ENCODE measurements around the gene INPP5D. TPM values are rescaled to one million over a fixed set of nuclear protein-coding genes. Genes with fewer than 3 reads are reported as not detected.

Gene INPP5D
- total RNA-seq, 1 donor from 2014 or later, result 58.5 TPM

DNA sequence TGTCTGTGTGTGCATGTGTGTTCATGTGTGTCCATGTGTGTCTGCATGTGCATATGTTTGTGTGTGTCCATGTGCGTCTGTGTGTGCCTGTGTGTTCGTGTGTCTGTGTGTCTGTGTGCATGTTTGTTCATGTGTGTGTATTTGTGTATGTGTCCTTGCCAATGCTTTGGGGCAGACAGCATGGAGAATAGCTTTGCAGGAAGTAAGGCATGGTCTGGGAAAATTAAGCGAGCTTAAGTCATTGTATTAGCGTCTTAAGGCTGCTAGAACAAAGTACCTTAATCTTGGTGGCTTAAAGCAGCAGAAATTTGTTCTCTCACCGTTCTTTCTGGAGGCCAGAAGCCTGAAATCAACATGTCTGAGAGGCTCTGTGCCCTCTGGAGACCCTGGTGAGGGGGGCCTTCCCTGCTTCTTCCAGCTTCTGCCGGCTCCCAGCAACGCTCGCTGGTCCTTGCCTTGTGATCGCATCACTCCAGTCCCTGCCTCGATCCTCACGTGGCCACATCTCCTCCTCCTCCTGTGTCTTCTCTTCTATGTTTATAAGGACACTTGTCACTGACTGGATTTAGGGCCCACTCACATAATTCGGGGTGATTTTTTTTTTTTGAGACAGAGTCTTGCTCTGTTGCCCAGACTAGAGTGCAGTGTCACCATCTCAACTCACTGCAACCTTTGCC is 23.8 kb upstream of the INPP5D start:
- Mint-ChIP-seq H3K4me3 (ENCODE audit: low read depth) (no peak overlapping the region), H3K36me3 (ENCODE audit: low read depth) (no peaks in the 10 kb centered on the region), H3K27ac (no peak overlapping the region), H3K4me1 (ENCODE audit: low read depth) (no peaks in the 10 kb centered on the region), H3K9me3 (no peaks in the 10 kb centered on the region), H3K27me3 (ENCODE audit: low read depth) (peaks cover 2% of the 10 kb centered on the region)
- intact Hi-C loops (cut with micrococcal nuclease), result no loop called here
- DNase-seq (ENCODE audit: low spot score), result no peak

DNA sequence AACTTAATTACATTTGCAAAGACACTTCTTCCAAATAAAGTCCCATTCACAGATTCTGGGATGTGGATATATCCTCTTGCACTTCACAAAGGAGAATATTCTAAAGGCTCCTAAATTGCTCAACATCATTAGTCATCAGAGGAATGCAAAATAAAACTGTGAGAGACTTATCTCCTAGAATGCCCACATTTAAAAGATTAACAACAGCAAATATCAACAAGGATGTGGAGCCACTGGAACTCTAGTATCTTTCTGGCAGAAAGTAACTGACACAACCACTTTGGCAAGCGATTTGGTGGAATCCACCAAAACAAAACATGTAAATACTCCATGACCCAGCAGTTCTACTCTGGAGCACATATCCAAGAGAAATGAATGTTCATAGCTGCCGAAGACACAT is 23.1 kb upstream of the INPP5D start:
- H3K9me3 Mint-ChIP-seq, result no peaks in the 10 kb centered on the region
- intact Hi-C loops (cut with micrococcal nuclease), result no loop called here
- peaks cover 2% of the 10 kb centered on the region for H3K27me3 Mint-ChIP-seq (ENCODE audit: low read depth)
- H3K4me1 Mint-ChIP-seq (ENCODE audit: low read depth), result no peaks in the 10 kb centered on the region
- no peak for DNase-seq (ENCODE audit: low spot score)
- no peak overlapping the region for H3K4me3 Mint-ChIP-seq (ENCODE audit: low read depth)
- no peak overlapping the region for H3K27ac Mint-ChIP-seq
- H3K36me3 Mint-ChIP-seq (ENCODE audit: low read depth), result no peaks in the 10 kb centered on the region

DNA sequence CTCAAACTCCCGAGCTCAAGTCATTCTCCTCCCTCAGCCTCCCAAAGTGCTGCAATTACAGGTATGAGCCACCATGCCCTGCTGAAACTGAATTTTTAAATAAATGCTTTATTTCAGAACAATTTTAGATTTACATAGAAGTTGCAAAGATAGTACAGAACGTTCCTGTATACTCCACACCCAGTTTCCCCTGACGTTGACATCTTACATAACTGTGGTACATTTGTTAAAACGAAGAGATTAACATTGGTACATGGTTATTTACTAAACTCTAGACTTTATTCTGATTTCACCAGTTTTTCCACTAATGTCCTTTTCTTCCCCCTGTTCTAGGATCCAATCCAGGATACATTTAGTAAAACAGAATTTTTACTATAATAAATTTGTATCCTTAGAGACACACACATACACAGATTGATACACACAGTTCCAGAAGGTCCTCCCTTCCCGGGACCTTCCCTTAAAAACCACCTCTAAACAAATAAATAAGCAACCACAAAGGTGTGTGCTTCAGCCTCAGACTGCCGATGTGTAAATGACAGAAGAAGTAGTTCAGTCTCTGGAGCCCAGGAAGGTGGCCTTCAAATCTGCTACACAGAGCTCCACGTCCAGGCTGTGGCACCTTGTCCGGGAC is 20.8 kb upstream of the INPP5D start:
- no peak for DNase-seq (ENCODE audit: low spot score)
- no peaks in the 10 kb centered on the region for H3K36me3 Mint-ChIP-seq (ENCODE audit: low read depth)
- H3K27me3 Mint-ChIP-seq (ENCODE audit: low read depth), result peaks cover 5% of the 10 kb centered on the region
- no peaks in the 10 kb centered on the region for H3K4me1 Mint-ChIP-seq (ENCODE audit: low read depth)
- intact Hi-C loops (cut with micrococcal nuclease), result no loop called here
- H3K4me3 Mint-ChIP-seq (ENCODE audit: low read depth), result no peak overlapping the region
- no peaks in the 10 kb centered on the region for H3K9me3 Mint-ChIP-seq
- H3K27ac Mint-ChIP-seq, result no peak overlapping the region

DNA sequence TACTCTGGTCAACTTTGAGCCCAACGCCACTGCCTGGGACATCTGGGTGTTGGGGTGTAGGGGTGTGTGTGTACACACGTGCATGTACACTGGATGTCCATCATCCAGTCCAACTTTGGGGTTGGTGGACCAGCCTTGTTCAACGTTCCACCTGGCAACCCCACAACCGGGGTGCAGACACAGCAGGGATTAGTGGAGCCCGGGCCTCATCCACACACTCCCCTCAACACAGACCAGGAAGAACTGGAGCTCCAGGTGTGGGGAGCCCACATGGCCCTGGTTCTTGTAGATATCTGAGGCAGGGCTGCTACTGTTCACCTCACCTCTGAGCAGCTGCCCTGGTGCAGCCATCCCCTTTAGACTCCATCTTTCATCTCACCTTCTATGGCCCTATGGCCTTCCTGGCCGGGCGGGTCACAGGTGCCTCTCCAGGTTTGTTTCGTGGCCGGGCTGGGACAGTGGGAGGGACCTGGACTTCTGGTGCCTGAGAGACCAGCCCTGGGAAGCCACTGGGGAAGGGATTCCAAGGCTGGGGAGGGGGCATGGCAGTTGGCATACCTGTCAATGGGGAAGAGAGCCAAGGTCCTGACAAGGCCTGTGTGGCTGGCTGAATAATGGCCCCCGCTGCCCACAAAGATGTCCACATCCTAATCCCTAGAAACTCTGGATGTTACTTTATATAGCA is 20.2 kb upstream of the INPP5D start:
- Mint-ChIP-seq H3K4me3 (ENCODE audit: low read depth) (no peak overlapping the region), H3K36me3 (ENCODE audit: low read depth) (no peaks in the 10 kb centered on the region), H3K27ac (no peak overlapping the region), H3K4me1 (ENCODE audit: low read depth) (no peaks in the 10 kb centered on the region), H3K9me3 (no peaks in the 10 kb centered on the region), H3K27me3 (ENCODE audit: low read depth) (peaks cover 5% of the 10 kb centered on the region)
- DNase-seq (ENCODE audit: low spot score), result no peak
- intact Hi-C loops (cut with micrococcal nuclease), result no loop called here

DNA sequence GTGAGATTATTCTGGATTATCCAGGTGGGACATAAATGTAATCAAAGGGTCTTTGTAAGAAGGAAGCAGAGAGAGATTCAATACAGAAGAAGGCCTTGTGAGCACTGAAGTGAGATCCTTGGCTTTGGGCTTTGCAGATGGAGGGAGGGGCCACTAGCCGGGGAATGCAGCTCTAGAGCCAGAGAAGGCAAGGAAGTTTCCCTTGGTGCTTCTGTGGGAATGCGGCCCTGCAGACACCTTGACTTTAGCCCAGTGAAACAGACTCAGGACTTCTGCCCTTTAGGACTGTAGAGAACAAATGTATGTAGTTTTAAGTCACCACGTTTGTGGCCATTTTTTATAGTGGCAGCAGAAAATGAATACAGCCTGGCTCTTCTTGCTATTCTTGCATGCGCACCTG is 19.6 kb upstream of the INPP5D start:
- no peak overlapping the region for H3K27ac Mint-ChIP-seq
- no peaks in the 10 kb centered on the region for H3K4me1 Mint-ChIP-seq (ENCODE audit: low read depth)
- peaks cover 6% of the 10 kb centered on the region for H3K27me3 Mint-ChIP-seq (ENCODE audit: low read depth)
- H3K36me3 Mint-ChIP-seq (ENCODE audit: low read depth), result no peaks in the 10 kb centered on the region
- no peaks in the 10 kb centered on the region for H3K9me3 Mint-ChIP-seq
- no peak for DNase-seq (ENCODE audit: low spot score)
- H3K4me3 Mint-ChIP-seq (ENCODE audit: low read depth), result no peak overlapping the region
- intact Hi-C loops (cut with micrococcal nuclease), result no loop called here

DNA sequence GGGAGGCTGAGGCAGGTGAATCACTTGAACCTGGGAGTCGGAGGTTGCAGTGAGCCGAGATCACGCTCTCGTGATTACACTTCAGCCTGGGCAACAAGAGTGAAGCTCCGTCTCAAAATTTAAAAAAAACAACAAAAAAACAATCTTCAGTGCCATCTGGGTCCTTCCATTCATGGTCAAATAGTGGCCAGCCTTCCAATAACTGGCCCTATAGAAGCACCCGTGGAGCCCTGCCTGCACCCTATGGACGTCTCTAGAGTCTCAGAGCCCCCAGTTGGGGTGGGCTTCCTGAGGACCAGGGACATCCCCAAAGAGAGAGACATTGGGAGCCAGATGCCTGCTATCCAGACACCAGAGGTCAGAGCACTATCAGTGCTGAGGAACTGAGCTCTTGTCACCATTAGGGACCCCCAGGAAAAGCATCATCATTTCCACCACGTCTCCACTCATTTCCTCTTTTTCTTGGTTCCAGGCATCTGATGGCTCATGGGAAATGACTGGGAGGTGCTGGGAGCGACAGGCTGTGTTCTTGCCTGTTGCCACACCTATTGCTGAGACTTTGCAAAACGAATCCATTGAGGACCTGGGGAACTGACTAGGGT is 18.3 kb upstream of the INPP5D start:
- Mint-ChIP-seq H3K36me3 (ENCODE audit: low read depth) (no peaks in the 10 kb centered on the region), H3K27ac (no peak overlapping the region), H3K9me3 (no peaks in the 10 kb centered on the region), H3K4me3 (ENCODE audit: low read depth) (no peak overlapping the region), H3K4me1 (ENCODE audit: low read depth) (no peaks in the 10 kb centered on the region), H3K27me3 (ENCODE audit: low read depth) (peaks cover 8% of the 10 kb centered on the region)
- intact Hi-C loops (cut with micrococcal nuclease), result no loop called here
- DNase-seq (ENCODE audit: low spot score), result no peak

DNA sequence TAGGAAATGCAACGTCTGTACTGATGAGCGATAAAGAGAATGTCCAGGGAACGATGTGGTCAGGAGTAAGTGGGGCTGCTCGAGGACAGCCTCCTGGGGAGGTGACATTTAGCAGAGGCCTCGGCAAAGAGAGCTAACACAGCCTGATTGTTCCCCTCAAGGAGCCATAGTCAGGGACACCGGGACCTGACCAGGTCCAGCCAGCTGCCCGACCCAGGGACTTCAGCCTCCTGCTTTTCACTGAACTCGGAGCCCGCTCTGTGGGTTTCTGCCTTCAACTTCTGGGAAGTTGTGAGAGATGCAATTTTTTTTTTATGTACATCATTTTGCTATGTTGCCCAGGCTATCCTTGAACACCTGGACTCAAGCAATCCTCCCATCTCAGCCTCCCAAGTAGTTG is 17.6 kb upstream of the INPP5D start:
- no peak for DNase-seq (ENCODE audit: low spot score)
- no peaks in the 10 kb centered on the region for H3K36me3 Mint-ChIP-seq (ENCODE audit: low read depth)
- H3K27ac Mint-ChIP-seq, result no peak overlapping the region
- peaks cover 13% of the 10 kb centered on the region for H3K27me3 Mint-ChIP-seq (ENCODE audit: low read depth)
- H3K4me3 Mint-ChIP-seq (ENCODE audit: low read depth), result no peak overlapping the region
- no peaks in the 10 kb centered on the region for H3K9me3 Mint-ChIP-seq
- no peaks in the 10 kb centered on the region for H3K4me1 Mint-ChIP-seq (ENCODE audit: low read depth)
- intact Hi-C loops (cut with micrococcal nuclease), result no loop called here

DNA sequence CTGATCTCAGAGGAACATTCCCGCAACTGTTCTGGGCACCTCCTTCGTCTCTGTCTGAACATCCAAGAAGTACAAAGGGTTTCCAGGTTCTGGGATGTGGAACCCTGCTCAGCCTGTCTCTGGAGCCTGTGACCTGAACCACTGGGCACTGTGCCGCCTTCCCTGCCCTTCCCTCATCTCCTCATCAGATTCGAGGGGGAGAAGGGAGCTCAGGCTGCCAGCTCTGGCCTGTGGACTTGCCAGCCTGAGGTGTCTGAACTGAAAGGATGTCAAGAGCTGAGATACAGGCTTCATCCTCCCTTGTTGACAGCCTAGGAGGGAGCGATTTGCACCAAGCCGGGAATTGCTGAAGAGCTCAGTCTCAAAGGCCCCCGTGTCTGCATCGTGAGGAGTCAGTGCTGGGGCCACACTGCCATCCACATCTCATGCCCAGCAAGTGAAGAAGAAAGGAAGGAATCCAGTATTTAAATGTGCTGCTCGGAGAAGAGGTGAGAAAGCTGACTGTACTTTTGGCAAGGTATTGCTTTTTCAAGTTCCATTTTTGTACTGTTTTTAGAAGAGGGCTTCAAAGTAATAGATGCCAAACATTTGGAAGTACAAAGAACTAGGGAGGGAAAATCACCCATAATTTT is 15.1 kb upstream of the INPP5D start:
- Mint-ChIP-seq H3K4me1 (ENCODE audit: low read depth) (no peaks in the 10 kb centered on the region), H3K27me3 (ENCODE audit: low read depth) (peaks cover 25% of the 10 kb centered on the region), H3K9me3 (no peaks in the 10 kb centered on the region), H3K36me3 (ENCODE audit: low read depth) (no peaks in the 10 kb centered on the region), H3K4me3 (ENCODE audit: low read depth) (no peak overlapping the region), H3K27ac (no peak overlapping the region)
- intact Hi-C loops (cut with micrococcal nuclease), result no loop called here
- no peak for DNase-seq (ENCODE audit: low spot score)

DNA sequence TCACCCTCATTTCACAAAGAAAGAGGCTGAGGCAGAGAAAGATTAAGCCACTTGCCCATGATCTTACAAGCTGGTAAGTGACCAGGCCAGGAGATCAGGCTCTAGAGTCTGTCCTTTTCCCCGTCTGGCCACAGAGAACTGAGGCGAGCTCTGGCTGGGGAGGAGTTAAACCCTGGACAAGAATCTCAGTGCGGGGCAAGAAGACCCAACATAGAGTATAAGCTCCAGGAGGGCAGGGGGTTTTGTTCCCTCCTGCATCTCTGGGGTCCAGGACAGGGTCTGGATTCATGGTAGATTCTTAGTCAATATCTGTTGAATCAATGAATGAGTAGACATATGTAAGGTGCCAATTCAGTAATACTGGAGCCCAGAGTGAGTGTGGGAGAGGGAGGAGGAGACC is 12.9 kb upstream of the INPP5D start:
- Mint-ChIP-seq H3K36me3 (ENCODE audit: low read depth) (no peaks in the 10 kb centered on the region), H3K27ac (no peak overlapping the region), H3K27me3 (ENCODE audit: low read depth) (peaks cover 28% of the 10 kb centered on the region), H3K9me3 (no peaks in the 10 kb centered on the region), H3K4me1 (ENCODE audit: low read depth) (no peaks in the 10 kb centered on the region), H3K4me3 (ENCODE audit: low read depth) (no peak overlapping the region)
- intact Hi-C loops (cut with micrococcal nuclease), result no loop called here
- no peak for DNase-seq (ENCODE audit: low spot score)

DNA sequence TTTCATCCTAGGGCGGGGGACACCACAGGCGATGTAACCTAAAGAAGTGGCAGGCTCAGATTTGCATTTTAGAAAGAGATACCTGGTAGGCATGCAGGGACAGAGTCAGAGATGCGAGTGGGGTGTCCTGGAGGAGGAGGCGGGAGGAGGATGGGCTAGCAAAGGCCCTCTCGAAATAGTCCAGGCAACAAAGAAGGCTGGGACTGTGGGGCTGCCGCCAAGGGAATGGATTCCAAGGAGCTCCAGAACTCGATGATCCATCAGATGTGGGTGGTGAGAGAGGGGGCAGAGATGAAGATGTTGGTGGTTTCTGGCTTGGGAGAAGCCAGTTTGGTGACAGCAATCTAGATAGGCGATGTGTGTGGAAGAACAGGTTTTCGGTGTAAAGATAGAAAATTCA is 12.5 kb upstream of the INPP5D start:
- no peaks in the 10 kb centered on the region for H3K9me3 Mint-ChIP-seq
- intact Hi-C loops (cut with micrococcal nuclease), result no loop called here
- H3K27ac Mint-ChIP-seq, result no peak overlapping the region
- H3K27me3 Mint-ChIP-seq (ENCODE audit: low read depth), result peaks cover 30% of the 10 kb centered on the region
- no peak for DNase-seq (ENCODE audit: low spot score)
- H3K36me3 Mint-ChIP-seq (ENCODE audit: low read depth), result no peaks in the 10 kb centered on the region
- no peaks in the 10 kb centered on the region for H3K4me1 Mint-ChIP-seq (ENCODE audit: low read depth)
- no peak overlapping the region for H3K4me3 Mint-ChIP-seq (ENCODE audit: low read depth)

DNA sequence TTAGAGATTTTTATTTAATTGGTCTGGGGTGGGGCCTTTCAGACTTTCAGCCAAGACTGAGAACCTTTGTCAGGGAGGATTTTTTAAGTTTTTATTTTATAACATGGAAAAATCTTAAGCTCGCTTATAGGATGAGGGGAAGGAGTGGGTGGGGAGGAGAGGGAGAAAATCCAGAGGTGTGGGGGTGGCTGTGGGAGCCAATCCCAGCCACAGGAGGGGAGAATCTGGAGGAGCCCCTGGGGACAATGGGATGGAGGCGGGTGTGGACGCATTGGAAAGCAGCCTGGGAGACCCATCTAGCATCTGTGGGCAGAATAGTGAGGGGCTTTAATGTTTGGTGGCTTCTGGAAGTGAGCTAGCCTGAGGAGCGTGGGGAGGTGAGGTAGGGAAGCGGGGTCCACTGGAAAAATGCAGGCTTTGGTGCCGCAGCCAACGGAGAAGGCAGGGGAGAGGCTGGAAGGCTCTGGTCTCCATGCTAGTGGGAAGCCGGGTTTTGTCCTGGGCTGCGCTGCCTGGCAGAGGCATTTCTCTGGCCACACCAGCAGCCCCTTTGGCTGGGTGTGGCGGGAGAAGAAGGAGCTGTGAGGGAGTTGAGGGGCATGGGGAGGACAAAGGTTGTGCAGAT is 11.5 kb upstream of the INPP5D start:
- H3K36me3 Mint-ChIP-seq (ENCODE audit: low read depth), result no peaks in the 10 kb centered on the region
- no peaks in the 10 kb centered on the region for H3K9me3 Mint-ChIP-seq
- intact Hi-C loops (cut with micrococcal nuclease), result no loop called here
- DNase-seq (ENCODE audit: low spot score), result no peak
- H3K4me3 Mint-ChIP-seq (ENCODE audit: low read depth), result no peak overlapping the region
- peaks cover 27% of the 10 kb centered on the region for H3K27me3 Mint-ChIP-seq (ENCODE audit: low read depth)
- H3K27ac Mint-ChIP-seq, result no peak overlapping the region
- peaks cover under 1% of the 10 kb centered on the region for H3K4me1 Mint-ChIP-seq (ENCODE audit: low read depth)

DNA sequence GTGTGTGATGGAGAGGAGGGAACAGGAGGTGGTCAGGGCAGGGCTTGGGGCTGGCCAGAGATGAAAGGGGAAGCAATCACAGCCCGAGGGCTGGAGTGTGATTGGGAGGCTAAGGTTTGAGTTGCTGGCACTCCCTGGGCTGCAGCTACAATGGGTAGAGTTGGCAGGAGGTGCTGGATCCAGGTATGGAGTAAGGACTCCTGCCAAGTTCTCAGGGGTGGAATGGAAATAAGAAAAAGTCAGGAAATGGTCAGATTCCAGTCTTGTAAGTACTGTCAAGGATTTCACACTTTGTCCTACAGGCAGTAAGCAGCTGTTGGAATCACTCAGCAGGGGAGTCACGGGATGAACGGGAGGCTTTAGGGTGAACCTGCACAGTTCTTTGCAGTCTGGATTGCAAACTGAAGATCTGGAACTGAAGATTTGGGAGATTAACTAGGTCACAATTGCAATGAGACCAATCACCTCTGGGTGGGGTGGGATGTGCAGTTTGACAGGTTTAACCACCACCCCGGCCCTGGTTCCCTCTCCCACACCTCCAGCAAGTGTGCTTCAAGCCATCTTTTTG is 10.9 kb upstream of the INPP5D start:
- Mint-ChIP-seq H3K27me3 (ENCODE audit: low read depth) (peaks cover 31% of the 10 kb centered on the region), H3K9me3 (no peaks in the 10 kb centered on the region), H3K36me3 (ENCODE audit: low read depth) (no peaks in the 10 kb centered on the region), H3K4me1 (ENCODE audit: low read depth) (peaks cover 5% of the 10 kb centered on the region), H3K4me3 (ENCODE audit: low read depth) (no peak overlapping the region), H3K27ac (no peak overlapping the region)
- intact Hi-C loops (cut with micrococcal nuclease), result no loop called here
- DNase-seq (ENCODE audit: low spot score), result no peak

All from activated T-helper 2 cell treated with anti-CD3 and anti-CD28 coated beads, Interferon-gamma antibody, Interleukin-2, Interleukin-4, amounts not matched to agents 10 μg/mL and 5 μg/mL and 100 μg/mL, durations not matched to agents 14 hours and 24 hours and 36 hours (primary cell).